K562 (cell line): ENCODE measurements around the gene CEMIP2. TPM values are rescaled to one million over a fixed set of nuclear protein-coding genes. Genes with fewer than 3 reads are reported as not detected.

Experiments
- ATF7 ChIP-seq: fragments of 450-650 bp; IDR thresholded peaks from 2 replicates; pipeline ENCODE4 v1.7.1; 2014; ENCODE audit warnings: mild to moderate bottlenecking, moderate library complexity
- CBFA2T2 ChIP-seq: fragments of 450-650 bp; conservative IDR thresholded peaks from 2 replicates; pipeline ENCODE4 v1.6.1; 2017; ENCODE audit warnings: mild to moderate bottlenecking
- CREM ChIP-seq: IDR thresholded peaks from 2 replicates; pipeline ENCODE4 v1.6.1; 2014; ENCODE audit warnings: antibody characterized with exemption, low read depth
- ETV1 ChIP-seq: fragments of 450-650 bp; conservative IDR thresholded peaks from 2 replicates; pipeline ENCODE4 v1.6.1; 2016; ENCODE audit warnings: missing genetic modification characterization, control low read depth, low read depth, missing compliant biosample characterization
- GATA2 ChIP-seq: sonication (generic); formaldehyde crosslinking; IDR thresholded peaks from 2 replicates; pipeline ENCODE4 v1.4.0; 2020; ENCODE audit warnings: mild to moderate bottlenecking, missing genetic modification reagents
- MYC ChIP-seq, 2 experiments: fragments of 250-450 bp in 1 of 2; sonication (Bioruptor Pico) in 1 of 2; IDR thresholded peaks; 2 replicates each; pipeline versions ENCODE4 v1.5.1 to v1.6.1; 2012 to 2021; ENCODE audit warnings: low read depth in 2 of 2, borderline replicate concordance in 1 of 2, improper control_type of control experiment in 1 of 2, low read length in 1 of 2, mild to moderate bottlenecking in 1 of 2, moderate library complexity in 1 of 2
- NR2F6 ChIP-seq: fragments of 450-650 bp; formaldehyde crosslinking; IDR thresholded peaks from 2 replicates; pipeline ENCODE4 v1.4.0; 2020; ENCODE audit warnings: mild to moderate bottlenecking
- RAD21 ChIP-seq, 2 experiments: fragments of 250-450 bp in 1 of 2; fragments of 450-650 bp in 1 of 2; sonication (Bioruptor Pico) in 1 of 2; formaldehyde crosslinking in 1 of 2; IDR thresholded peaks in 1 of 2; conservative IDR thresholded peaks in 1 of 2; 2 replicates each; pipeline versions ENCODE4 v1.4.0 to v1.8.0; 2020 to 2022; ENCODE audit warnings: mild to moderate bottlenecking in 2 of 2, moderate library complexity in 1 of 2
- SAP30 ChIP-seq: fragments of 200-600 bp; sonication (generic); IDR thresholded peaks from 2 replicates; pipeline ENCODE4 v1.6.1; 2012; ENCODE audit warnings: borderline replicate concordance, low read depth, mild to moderate bottlenecking, moderate library complexity, low read length, control low read depth, inconsistent platforms; ENCODE audit not compliant: insufficient read depth, poor library complexity, severe bottlenecking
- SMC3 ChIP-seq: conservative IDR thresholded peaks from 2 replicates; pipeline ENCODE4 v1.6.1; 2011; ENCODE audit warnings: low read depth, low read length, improper control_type of control experiment; ENCODE audit not compliant: insufficient read depth
- USF1 ChIP-seq: sonication (generic); formaldehyde crosslinking; IDR thresholded peaks from 2 replicates; pipeline ENCODE4 v1.9.0; 2022; ENCODE audit warnings: mild to moderate bottlenecking, missing genetic modification reagents
- polyA plus RNA-seq, 8 experiments: library from polyadenylated mRNA; depleted of rRNA in 4 of 8; stranded (reverse) in 5 of 8; unstranded in 3 of 8; fragments of >200 nt; fragmentation: Nextera tagmentation in 2 of 8; fragmentation: Illumina TruSeq in 1 of 8; extraction: Ambion mirVana in 2 of 8; extraction: Trizol in 1 of 8; gene quantifications; 2 replicates each; pipeline versions ENCODE4 v1.2.1 to v1.2.3, GENCODE V29; 2011 to 2014; ENCODE audit warnings: inconsistent platforms in 1 of 8, missing spikeins in 1 of 8
- total RNA-seq, 7 experiments: library from RNA; depleted of rRNA in 6 of 7; stranded (reverse); fragments of >200 nt in 6 of 7; fragmentation: Illumina TruSeq in 2 of 7; extraction: Trizol in 2 of 7; gene quantifications; 2 replicates each; pipeline versions ENCODE4 v1.2.1 to v1.2.3, GENCODE V29; 2011 to 2021; ENCODE audit warnings: low replicate concordance in 1 of 7
- TF ChIP-seq, protein P1 (sequence below): fragments of 450-650 bp; formaldehyde crosslinking; IDR thresholded peaks from 2 replicates; pipeline ENCODE4 v1.4.0; 2020; ENCODE audit warnings: mild to moderate bottlenecking, moderate library complexity
- TF ChIP-seq, protein P2 (sequence below), 2 experiments: fragments of 450-650 bp; formaldehyde crosslinking in 1 of 2; IDR thresholded peaks; 2 replicates each; pipeline versions ENCODE4 v1.4.0 to v1.6.1; 2014 to 2020; ENCODE audit warnings: mild to moderate bottlenecking in 2 of 2, borderline replicate concordance in 1 of 2, low read depth in 1 of 2

CEMIP2 gene
- total and polyA plus RNA-seq, 9 of the 15 experiments (the other 6 are each of a cell fraction or from before 2014, with no cell fraction given), result 5.4 to 29.9 (median 14.2) TPM

GRCh38 chr9:71761938-71762353 is 6.4 kb downstream of the CEMIP2 start (continued):
- TF ChIP-seq, protein P1, sequence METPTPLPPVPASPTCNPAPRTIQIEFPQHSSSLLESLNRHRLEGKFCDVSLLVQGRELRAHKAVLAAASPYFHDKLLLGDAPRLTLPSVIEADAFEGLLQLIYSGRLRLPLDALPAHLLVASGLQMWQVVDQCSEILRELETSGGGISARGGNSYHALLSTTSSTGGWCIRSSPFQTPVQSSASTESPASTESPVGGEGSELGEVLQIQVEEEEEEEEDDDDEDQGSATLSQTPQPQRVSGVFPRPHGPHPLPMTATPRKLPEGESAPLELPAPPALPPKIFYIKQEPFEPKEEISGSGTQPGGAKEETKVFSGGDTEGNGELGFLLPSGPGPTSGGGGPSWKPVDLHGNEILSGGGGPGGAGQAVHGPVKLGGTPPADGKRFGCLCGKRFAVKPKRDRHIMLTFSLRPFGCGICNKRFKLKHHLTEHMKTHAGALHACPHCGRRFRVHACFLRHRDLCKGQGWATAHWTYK (CRISPR knock-in tag), result no peak
- TF ChIP-seq SAP30 (no peak), CBFA2T2 (no peak), RAD21 (CRISPR knock-in tag; conservative IDR thresholded peaks at IDR 0.05 in 1 of 2, IDR thresholded peaks at IDR 0.05 in 1 of 2) (peak; percentile 55 to 70), SMC3 (0 out of 2 replicates have a peak, but pooled peaks have one; percentile 11), CREM (0 out of 2 replicates have a peak, but pooled peaks have one; percentile 7), ATF7 (peak; percentile 57; the same call in 1 of the 2 replicates), ETV1 (tag) (no peak), GATA2 (no peak), USF1 (no peak), MYC (IDR thresholded peaks at IDR 0.05; ENCODE audit: low read depth, low read length) (peak; percentile 35; the same call in 1 of the 2 replicates), MYC (CRISPR knock-in tag; IDR thresholded peaks at IDR 0.05; ENCODE audit: borderline replicate concordance, low read depth) (no peak), NR2F6 (CRISPR knock-in tag) (no peak)
- TF ChIP-seq, protein P2, sequence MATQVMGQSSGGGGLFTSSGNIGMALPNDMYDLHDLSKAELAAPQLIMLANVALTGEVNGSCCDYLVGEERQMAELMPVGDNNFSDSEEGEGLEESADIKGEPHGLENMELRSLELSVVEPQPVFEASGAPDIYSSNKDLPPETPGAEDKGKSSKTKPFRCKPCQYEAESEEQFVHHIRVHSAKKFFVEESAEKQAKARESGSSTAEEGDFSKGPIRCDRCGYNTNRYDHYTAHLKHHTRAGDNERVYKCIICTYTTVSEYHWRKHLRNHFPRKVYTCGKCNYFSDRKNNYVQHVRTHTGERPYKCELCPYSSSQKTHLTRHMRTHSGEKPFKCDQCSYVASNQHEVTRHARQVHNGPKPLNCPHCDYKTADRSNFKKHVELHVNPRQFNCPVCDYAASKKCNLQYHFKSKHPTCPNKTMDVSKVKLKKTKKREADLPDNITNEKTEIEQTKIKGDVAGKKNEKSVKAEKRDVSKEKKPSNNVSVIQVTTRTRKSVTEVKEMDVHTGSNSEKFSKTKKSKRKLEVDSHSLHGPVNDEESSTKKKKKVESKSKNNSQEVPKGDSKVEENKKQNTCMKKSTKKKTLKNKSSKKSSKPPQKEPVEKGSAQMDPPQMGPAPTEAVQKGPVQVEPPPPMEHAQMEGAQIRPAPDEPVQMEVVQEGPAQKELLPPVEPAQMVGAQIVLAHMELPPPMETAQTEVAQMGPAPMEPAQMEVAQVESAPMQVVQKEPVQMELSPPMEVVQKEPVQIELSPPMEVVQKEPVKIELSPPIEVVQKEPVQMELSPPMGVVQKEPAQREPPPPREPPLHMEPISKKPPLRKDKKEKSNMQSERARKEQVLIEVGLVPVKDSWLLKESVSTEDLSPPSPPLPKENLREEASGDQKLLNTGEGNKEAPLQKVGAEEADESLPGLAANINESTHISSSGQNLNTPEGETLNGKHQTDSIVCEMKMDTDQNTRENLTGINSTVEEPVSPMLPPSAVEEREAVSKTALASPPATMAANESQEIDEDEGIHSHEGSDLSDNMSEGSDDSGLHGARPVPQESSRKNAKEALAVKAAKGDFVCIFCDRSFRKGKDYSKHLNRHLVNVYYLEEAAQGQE (IDR thresholded peaks at IDR 0.05; ENCODE audit: borderline replicate concordance), result peak; percentile 44; the same call in 1 of the 2 replicates
- TF ChIP-seq, protein P2 (CRISPR knock-in tag; IDR thresholded peaks at IDR 0.05; ENCODE audit: low read depth), result no peak
- TF ChIP-seq, all 486 proteins: peak for 13
